Measurements from ENCODE around the gene TTLL7.
"Not testable (repeated sequence)": the region's sequence is repeated elsewhere in the genome, so short reads cannot be mapped to it uniquely, and the experiment has no call there.

TTLL7 gene

DNA sequence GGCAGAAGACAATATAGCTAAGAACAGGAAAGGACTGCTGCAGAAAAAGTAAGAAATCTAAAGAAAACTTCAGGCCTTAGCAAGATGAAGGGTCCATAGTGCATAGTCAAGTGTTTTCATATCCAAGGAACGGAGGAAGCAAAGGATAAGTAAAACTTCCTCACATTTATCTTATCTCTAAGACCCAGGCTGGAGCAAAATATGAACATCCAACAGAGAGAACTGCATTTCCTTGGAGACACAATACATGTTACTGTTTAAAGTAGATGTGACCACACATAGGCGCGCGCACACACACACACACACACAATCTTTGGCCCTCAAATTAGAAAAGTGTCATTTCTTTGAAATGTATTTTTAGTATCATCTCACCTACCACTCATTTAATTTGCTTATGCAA lies 66.7 kb downstream of the TTLL7 start:
- no peak for DNase-seq (ENCODE audit: low read depth in 1 of 2, low spot score in 1 of 2)

DNA sequence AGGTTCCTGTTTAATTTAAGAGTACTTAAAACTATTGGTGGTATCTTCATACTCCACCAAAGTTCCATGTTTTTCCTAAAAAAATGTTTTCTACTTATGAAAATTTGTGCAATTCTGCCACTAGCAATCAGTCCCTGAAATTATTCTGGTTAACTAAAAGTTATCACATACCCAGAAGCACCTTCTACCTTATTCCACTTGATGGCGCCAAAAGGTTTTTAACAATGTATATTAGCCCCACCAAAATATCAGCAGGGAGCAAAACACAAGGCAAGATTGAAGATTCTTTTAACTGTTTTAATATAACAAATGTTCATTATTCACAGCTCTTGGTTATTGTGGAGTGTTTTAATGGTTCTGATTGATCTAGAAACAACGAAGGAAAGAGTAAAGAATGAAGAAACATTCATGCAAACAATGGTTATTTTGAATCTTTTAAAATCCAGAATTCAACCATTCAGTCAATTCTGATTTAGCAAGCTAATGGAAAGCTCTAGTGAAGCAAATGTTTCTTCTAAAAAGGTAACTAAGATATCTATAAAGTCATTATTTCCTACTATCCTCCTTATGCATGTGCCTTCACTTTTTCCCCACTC lies 67.2 kb downstream of the TTLL7 start:
- DNase-seq (ENCODE audit: low read depth in 1 of 2, low spot score in 1 of 2), result no peak

DNA sequence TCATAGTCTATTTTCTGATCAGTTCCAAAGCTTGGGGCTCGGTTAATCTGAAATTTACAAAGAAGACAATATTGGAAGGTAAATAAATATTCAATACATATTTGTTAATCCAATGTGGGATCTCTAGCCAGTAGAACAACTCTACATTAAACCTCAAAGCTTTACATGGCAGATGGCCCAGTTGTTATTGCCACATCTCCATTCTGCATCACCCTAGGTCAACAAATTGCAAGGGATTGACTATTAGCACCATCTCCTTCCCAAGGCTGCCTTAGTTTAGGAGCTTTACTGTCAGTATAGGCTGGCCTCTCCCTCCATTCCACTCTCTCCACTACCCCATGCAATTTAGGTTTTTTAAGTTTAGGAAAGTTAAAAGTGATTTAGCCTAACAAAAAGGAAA lies 69.7 kb downstream of the TTLL7 start:
- no peak for DNase-seq (ENCODE audit: low read depth in 1 of 2, low spot score in 1 of 2)

DNA sequence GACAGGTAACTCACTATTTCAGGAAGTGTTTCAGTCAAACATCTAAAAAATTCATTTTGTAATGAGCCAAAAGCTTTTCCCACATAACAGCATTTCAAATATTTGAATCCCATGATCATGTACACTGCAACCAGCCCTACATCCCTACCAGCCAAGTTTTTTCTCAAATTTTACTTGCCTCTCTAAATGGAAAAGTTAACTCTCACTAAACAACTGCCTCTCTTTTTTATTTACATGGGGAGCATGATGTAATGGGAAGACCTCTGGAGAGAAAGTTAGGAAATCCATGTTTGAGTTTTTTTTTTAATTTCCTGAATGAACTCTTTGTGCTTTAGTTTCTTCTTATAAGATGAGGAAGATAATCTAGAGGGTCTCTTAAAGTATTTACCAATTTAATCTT lies 70.5 kb downstream of the TTLL7 start:
- no peak for DNase-seq (ENCODE audit: low read depth in 1 of 2, low spot score in 1 of 2)

DNA sequence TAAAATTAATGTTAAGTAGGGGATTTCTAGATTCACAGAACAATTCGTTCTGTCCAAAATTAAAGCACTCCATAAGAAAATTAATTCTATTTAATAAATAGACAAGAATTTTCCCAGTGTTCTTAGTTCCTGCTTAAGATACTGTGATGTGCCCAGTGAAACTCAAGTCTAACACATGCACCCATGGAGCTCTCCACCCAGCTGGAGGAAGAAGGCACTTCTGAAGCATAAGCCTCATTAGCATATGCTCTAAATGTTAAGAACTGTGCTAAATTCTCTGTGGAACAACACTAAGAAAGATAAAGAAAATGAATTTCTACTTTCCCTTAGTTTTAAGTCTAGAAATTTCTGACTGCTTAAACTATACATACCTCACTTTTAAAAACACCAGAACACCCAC lies 71.2 kb downstream of the TTLL7 start:
- DNase-seq (ENCODE audit: low read depth in 1 of 2, low spot score in 1 of 2), result no peak

DNA sequence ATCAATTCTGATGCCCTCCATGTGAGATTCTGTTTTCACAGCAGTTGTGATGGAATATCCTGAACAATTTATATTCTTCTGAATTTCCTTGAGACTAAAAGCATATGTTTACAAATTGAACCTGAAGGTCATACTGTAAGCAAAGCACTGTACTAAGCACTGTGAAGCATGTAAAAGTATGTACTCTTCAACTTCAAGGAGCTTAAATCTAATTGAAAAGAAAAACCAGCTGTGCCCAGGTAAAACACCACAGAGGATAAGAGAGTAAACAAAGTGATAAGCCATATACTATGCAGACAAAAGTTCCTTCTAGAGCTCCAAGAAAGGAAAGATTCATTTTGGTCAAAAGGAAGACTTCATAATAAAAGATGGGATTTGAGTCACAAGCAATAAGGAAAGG lies 71.9 kb downstream of the TTLL7 start:
- DNase-seq (ENCODE audit: low read depth in 1 of 2, low spot score in 1 of 2), result no peak

DNA sequence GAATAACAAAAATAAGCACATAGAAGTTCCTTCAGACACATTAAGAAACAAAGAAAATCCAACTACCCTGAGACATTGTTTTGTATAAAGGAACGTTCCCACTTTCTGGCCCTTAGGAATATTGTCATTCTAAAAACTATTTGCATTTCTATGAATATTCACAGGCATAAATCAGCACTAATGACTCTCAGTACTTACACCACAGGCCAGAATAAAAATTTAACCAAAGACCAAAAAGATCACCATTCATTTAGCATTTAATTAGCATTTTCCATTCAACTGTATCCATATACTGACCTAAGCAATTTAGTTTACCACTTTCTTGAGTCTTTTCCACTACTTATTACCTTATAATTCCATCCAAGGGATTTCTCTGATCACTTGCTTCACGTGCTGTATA lies 75.4 kb downstream of the TTLL7 start:
- no peak for DNase-seq (ENCODE audit: low read depth in 1 of 2, low spot score in 1 of 2)

DNA sequence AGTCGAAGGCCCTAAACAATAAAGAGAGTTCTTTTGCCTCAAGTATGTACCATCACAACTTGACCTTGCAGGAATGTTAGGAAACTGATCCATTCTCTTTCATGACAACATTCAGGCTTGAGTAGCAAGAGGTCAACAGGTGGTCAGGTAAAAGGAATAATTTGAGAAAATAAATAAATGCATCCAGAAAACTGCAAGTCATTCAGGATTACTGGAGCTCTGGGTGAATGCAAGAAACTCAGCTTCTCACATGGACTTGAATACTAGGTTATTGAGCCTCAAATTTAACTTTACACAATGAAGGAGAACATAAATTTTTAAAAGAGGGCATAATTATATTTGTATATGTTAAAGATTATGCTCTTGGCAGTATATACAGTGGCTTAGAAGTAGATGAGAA lies 76.5 kb downstream of the TTLL7 start:
- no peak for DNase-seq (ENCODE audit: low read depth in 1 of 2, low spot score in 1 of 2)

DNA sequence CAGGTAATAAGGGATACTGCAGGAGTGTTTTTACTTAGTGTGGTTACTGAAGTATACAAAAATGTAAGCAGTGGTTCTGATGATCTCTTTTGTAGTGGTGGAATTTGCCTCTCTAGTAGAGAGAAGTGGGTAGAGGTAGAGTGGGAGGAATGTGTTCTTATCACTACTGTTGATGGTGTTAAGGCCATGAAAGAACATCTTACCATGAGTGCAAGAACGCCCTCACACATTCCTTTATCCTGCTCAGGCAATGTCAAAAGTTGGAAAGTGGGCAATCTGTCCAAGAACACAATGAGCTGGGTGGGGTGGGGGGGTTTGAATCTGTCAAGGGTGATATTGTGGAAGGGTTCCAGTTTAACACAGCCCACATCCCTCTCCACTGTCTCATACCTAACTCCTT lies 78.6 kb downstream of the TTLL7 start:
- DNase-seq (ENCODE audit: low read depth in 1 of 2, low spot score in 1 of 2), result no peak

DNA sequence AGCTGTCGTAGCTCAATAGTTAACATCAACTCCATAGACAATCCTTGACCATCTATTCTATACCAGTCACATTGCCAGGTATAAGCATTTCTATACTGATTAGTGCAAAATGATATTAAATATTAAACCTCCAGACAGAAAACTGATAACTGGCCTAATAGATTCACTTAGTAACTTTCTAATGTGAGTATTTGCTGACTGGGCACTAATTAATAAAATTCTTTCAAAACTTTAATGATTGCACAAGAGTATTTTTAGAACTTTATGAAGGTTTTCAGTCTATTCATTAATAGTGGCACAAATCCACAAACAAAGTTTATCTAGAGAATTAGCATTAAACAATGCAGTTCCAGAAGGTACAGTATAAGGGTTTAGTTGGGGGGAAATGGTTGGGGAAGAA lies 79.1 kb downstream of the TTLL7 start:
- DNase-seq (ENCODE audit: low read depth in 1 of 2, low spot score in 1 of 2), result no peak

DNA sequence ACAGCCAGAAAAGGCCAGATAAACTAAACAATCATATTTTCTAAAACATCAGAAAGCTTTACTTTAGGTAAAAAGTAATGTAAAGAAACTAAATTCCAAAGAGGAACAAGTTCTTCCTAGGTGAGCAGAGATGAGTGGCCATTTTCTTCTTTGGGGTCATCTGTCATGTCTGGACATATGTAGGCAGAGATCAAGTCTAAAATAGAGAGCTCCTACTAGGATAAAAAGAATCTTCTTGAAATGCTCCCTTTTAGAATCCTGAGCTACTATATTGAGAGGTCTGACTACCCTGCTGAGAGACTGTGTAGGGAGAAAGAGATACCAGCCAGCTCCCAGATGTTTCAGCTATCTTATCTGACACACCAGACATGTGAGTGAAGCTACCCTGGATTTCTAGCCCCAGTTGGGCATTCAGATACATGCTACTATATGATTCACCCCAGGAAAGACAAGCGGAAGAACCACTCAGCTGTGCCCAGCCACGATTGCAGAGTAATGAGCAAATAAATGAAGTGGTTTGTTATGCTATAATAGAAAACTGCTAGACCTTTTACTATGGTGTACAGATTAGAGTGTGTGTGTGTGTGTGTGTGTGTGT lies 80.1 kb downstream of the TTLL7 start:
- no peak for DNase-seq (ENCODE audit: low read depth in 1 of 2, low spot score in 1 of 2)

DNA sequence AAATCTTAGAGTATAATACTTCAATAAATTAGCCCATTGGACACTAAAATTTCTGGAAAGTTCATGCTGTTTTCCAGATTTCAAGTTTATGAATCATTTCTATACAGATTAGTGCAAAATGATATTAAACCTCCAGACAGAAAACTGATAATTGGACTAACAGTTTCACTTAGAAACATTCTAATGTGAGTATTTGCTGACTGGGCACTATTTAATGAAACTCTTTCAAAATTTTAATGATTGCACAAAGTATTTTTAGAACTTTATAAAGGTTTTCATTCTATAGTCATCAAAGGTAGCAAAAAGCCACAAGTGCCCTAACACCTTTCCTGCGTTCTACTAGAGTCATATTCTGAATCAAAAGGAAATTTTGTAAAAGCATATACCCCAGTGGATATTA lies 81.0 kb downstream of the TTLL7 start:
- no peak for DNase-seq (ENCODE audit: low read depth in 1 of 2, low spot score in 1 of 2)

DNA sequence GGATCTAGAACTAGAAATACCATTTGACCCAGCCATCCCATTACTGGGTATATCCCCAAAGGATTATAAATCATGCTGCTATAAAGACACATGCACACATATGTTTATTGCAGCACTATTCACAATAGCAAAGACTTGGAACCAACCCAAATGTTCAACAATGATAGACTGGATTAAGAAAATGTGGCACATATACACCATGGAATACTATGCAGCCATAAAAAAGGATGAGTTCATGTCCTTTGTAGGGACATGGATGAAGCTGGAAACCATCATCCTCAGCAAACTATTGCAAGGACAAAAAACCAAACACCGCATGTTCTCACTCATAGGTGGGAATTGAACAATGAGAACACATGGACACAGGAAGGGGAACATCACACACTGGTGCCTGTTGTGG lies 82.8 kb downstream of the TTLL7 start:
- not testable (repeated sequence) for DNase-seq (ENCODE audit: low read depth in 1 of 2, low spot score in 1 of 2)

DNA sequence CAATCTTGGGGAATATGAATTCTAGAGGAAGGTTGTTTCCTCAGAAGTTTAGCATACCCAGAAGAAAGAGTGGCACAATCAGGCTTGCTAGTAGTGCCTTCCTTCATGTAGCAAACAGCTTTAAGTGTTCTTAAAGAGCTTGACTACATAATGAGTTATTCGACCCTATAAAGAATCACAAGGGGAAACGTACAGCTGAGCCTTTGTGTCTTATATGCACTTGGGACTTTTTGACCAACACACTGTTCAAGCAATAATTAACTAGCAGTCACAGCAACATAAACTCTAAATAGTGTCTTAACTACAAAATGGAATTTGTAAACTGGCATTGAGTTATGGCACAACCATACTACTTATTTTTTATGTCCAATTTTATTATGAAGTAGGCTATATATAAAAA lies 86.1 kb downstream of the TTLL7 start:
- DNase-seq (ENCODE audit: low read depth in 1 of 2, low spot score in 1 of 2), result no peak

DNA sequence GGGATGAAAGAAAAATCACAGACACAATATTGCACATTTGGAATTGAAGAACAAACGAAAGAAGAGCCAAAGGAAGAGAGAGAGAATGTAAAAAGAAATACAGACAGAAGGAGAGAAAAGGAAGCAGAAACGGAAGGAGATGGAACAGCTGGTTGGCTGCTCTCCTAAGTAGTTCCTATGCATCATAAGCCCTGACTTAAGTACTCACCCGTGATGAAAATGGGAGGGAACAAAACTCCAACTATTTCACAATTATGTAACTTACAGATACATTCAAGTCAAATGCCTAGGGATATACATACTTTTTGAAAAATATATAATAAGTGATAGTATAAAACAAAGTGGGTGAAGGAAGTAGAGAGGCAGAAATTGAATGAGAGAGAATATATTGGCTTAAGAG lies 88.5 kb downstream of the TTLL7 start:
- DNase-seq (ENCODE audit: low read depth in 1 of 2, low spot score in 1 of 2), result no peak

DNA sequence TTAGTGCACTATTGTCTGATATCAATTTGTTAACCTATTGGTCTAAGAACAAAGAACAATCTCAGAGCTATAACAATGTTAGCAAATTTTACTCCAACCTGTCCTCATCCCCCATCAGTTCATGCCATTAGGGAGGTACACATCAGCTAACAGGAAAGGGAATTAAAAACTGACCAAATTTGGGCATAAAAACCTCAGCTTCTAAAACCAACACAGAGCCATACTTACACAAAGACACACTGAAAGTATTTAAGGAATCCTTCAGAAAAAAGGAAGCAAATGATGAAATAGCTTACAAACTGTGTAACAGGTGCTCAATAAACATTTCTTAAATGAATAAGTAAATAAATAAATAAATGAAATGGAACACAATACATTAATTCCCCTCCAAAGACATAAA lies 89.2 kb downstream of the TTLL7 start:
- no peak for DNase-seq (ENCODE audit: low read depth in 1 of 2, low spot score in 1 of 2)

DNA sequence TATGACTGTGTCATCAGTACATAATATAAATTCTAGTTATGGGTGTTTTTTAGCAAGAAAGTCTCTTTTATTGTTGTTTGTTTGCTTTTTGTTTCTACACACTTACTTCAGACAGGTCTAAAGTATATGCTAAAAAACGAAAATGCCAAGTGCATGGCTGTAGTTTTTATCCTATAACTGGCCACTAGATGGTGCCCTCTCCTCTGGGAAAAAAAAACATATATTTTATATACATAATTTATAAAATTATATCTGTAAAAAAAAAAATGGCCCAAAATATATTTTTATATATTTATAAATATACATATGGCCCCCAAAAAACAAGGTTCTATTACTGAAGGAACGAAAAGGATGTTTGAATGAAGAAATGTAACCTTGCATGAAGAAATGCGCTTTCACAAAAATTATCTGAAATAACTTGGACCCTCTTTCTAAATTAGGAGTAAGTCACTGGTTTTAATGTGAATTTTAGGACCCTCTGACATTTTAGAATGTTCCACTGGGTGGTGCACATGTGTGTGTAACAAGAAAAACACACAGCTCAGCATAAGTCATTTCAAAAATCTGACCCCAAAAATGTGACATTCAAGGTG lies 93.5 kb downstream of the TTLL7 start:
- no peak for DNase-seq (ENCODE audit: low read depth in 1 of 2, low spot score in 1 of 2)

DNA sequence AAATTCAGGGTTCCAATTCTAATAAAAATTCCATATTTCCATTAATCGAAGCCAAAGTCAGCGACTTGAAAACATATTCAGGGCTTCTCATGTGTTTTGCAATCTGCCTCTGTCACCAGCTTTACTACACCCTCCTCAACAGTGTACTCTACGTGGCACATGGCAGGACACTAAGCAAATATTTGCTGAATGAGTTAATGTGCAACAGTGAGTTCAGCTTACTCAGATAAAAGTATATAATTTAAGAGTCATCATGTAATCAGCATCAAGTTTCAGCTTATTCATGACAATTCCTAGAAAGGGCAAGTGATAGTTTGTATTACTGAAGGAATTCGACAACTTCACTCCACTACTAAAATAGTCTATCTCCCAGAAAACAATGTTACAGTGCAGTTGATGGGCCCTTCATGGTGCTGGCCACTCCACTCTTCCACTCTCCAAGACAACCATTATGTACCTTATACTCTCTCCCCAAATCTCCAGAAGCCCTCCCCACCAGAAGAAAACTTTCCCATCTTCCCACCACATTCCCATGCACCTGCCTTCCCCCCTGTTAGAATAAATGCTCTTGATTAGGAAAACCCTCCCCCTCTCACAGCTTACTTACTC lies 97.3 kb downstream of the TTLL7 start:
- no peak for DNase-seq (ENCODE audit: low read depth in 1 of 2, low spot score in 1 of 2)

DNA sequence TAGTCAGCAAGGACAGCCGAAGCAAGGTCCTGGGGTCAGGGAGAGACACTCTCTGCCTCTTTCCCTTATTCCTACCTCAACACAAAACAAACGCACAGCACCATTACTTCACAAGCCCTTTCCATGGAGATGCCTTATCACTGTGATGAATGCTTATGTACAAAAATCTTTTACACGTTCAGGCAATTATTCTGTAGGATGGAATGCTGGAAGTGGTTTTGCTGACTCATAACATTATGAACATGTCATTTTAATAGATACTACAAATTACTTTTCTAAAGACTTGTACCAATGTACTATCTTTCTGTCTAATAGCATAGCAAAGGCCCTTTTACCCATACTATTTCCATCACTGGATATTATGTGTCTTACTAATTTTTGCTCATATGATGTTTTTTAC lies 98.4 kb downstream of the TTLL7 start:
- DNase-seq (ENCODE audit: low read depth in 1 of 2, low spot score in 1 of 2), result no peak

DNA sequence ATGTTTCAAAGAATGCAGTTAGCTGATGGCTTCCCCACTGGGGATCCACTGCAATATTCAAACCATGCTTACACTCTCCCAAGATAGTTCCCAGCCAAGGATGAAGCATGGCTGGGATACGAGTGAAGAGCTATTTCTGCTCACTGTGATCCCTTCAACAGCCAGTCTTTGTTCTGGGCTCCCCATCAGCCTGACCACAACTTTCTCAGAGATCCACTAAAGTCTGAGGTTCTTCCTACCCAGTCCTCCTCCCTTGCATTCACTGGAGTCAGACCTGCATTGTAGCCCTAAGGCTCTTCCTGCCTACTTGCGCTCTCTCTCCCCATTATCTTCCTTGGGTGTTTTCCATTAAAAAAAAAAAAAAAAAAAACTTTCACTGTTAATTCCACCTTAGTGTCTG lies 101.4 kb downstream of the TTLL7 start:
- DNase-seq (ENCODE audit: low read depth in 1 of 2, low spot score in 1 of 2), result no peak

DNA sequence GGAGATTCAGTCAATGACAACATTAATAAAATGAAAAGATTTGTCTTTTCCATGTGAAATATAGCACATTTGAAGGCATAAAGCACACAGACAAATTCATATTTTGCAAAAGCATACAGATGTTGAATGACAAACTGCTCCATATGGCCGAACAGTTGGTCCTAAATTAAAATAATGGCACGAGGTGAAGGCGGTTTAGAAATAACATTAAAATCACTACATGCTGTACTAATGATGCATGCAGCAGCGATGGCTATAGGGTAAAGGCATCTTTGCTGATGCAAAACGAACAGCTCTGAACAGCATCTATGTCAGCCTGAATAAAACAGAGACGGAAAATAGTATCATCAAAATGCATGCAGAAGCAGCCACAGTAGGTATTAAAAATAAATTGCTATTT lies 102.6 kb downstream of the TTLL7 start:
- no peak for DNase-seq (ENCODE audit: low read depth in 1 of 2, low spot score in 1 of 2)

DNA sequence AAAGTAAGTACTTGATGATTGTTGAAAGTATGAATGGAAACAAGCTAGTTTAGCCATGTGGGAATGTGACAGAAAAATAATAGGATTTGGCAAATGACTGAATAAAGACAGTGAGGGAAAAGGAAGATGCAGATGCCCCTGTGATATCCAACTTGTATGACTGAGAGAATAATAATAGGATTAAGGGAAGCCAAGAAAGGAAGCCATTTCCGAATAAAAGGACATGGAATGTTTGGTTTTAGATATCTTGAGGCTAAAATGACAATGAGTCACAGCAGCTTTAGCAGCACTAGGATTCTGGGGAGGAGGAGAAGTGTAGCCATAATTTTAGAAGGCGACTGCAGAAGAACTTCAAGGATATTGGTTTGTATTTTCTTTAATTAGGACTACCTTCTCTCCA lies 109.2 kb downstream of the TTLL7 start:
- DNase-seq (ENCODE audit: low read depth in 1 of 2, low spot score in 1 of 2), result no peak

DNA sequence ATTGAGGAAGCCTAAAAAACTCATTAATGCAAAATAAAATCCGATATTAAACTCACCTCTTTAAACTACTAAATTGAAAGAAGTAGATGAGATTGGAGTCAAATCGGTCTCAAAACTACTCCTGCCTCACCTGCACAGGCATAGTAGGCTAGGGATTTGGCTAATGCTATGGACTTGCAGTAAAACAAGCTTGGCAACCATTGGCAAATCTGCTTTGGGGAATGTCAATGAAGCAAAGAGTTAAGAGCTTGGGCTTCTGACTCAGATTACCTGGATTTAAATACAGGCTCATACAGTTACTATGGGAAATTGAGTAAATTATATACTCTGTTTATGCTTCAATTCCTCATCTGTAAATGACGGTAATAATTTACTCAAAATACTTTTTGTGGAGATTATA lies 111.4 kb downstream of the TTLL7 start:
- no peak for DNase-seq (ENCODE audit: low read depth in 1 of 2, low spot score in 1 of 2)

Data from stimulated activated CD4-positive, alpha-beta T cell treated with anti-CD3 and anti-CD28 coated beads, Interleukin-15, amount 100 ng/mL, for 1 hour (primary cell).